IPS DF 6.9 (cell line): Measurements from ENCODE around the gene CACNA2D2.

Source experiments
- DNase-seq: peaks from one replicate; pipeline ENCODE4 v3.0.0-alpha.2; 2013; ENCODE audit warnings: low read depth, low spot score
- H3K27ac ChIP-seq: one replicate; pipeline ENCODE4 v1.5.1; 2013; ENCODE audit warnings: low read length, control low read depth
- H3K27me3 ChIP-seq: 2 replicates; pipeline ENCODE4 v1.6.1; 2013; ENCODE audit warnings: mild to moderate bottlenecking, low read length; ENCODE audit not compliant: control insufficient read depth, insufficient read depth
- H3K36me3 ChIP-seq: 2 replicates; pipeline ENCODE4 v1.6.1; 2013; ENCODE audit warnings: low read length; ENCODE audit not compliant: control insufficient read depth, insufficient read depth
- H3K4me1 ChIP-seq: 2 replicates; pipeline ENCODE4 v1.6.1; 2013; ENCODE audit warnings: low read length; ENCODE audit not compliant: control insufficient read depth, insufficient read depth
- H3K4me3 ChIP-seq: 2 replicates; pipeline ENCODE4 v1.5.1; 2013; ENCODE audit warnings: mild to moderate bottlenecking, low read length
- H3K9me3 ChIP-seq: 2 replicates; pipeline ENCODE4 v1.6.1; 2013; ENCODE audit warnings: low read length, inconsistent platforms; ENCODE audit not compliant: control insufficient read depth, insufficient read depth
- WGBS: extraction: QIAGEN DNeasy Blood & Tissue Kit; methylation state at CpG from one replicate; pipeline ENCODE4 v1.1.7; 2013; ENCODE audit warnings: mixed read lengths, missing lambda C conversion rate; ENCODE audit not compliant: insufficient read length, insufficient coverage; 5-methylcytosine and 5-hydroxymethylcytosine counted together

The CACNA2D2 gene

GRCh38 chr3:50503504-50504342 is at the start of gene CACNA2D2:
TSS of gene CACNA2D2 (minus strand) at chr3:50503634. CDS start at chr3:50503423, 211 bp downstream.
- no peak for DNase-seq
- no peaks in the 10 kb centered on the region for H3K9me3 ChIP-seq
- WGBS: no CpG with 5 or more reads among the region's 71 CpGs
- no peaks in the 10 kb centered on the region for H3K36me3 ChIP-seq
- H3K27ac ChIP-seq: no peak within 1 kb of the TSS
- peaks cover 5% of the 10 kb centered on the region for H3K4me1 ChIP-seq
- peak within 1 kb of the TSS; percentile 67; the same call in 1 of the 2 replicates for H3K4me3 ChIP-seq
- peaks cover 15% of the 10 kb centered on the region for H3K27me3 ChIP-seq

GRCh38 chr3:50552598-50552997 is 49.2 kb upstream of the CACNA2D2 start:
- no peak for DNase-seq
- no CpG with 5 or more reads among the region's 9 CpGs for WGBS
- H3K4me3 ChIP-seq: no peak overlapping the region
- H3K36me3 ChIP-seq: no peaks in the 10 kb centered on the region
- H3K9me3 ChIP-seq: no peaks in the 10 kb centered on the region
- no peaks in the 10 kb centered on the region for H3K27me3 ChIP-seq
- H3K27ac ChIP-seq: no peak overlapping the region
- peaks cover 2% of the 10 kb centered on the region; the same call in 1 of the 2 replicates for H3K4me1 ChIP-seq

GRCh38 chr3:50551681-50552435 is 48.4 kb upstream of the CACNA2D2 start:
- no CpG with 5 or more reads among the region's 7 CpGs for WGBS
- no peaks in the 10 kb centered on the region for H3K9me3 ChIP-seq
- DNase-seq: no peak

GRCh38 chr3:50551054-50551659 is 47.7 kb upstream of the CACNA2D2 start:
- peaks cover 2% of the 10 kb centered on the region; the same call in 1 of the 2 replicates for H3K4me1 ChIP-seq
- H3K27ac ChIP-seq: no peak overlapping the region
- no peaks in the 10 kb centered on the region for H3K27me3 ChIP-seq
- no peaks in the 10 kb centered on the region for H3K9me3 ChIP-seq
- WGBS: no CpG with 5 or more reads among the region's 9 CpGs
- H3K4me3 ChIP-seq: no peak overlapping the region
- H3K36me3 ChIP-seq: no peaks in the 10 kb centered on the region
- DNase-seq: no peak

More at GRCh38 chr3:50551681-50552435, 48.4 kb upstream of the CACNA2D2 start:
- Histone ChIP-seq H3K27ac (no peak overlapping the region), H3K36me3 (no peaks in the 10 kb centered on the region), H3K4me1 (peaks cover 2% of the 10 kb centered on the region; the same call in 1 of the 2 replicates), H3K4me3 (no peak overlapping the region), H3K27me3 (no peaks in the 10 kb centered on the region)

- H3K4me3 ChIP-seq: no peak overlapping the region
- no peaks in the 10 kb centered on the region for H3K27me3 ChIP-seq
- peaks cover 7% of the 10 kb centered on the region for H3K4me1 ChIP-seq
- no peak overlapping the region for H3K27ac ChIP-seq
- no CpG with 5 or more reads among the region's 13 CpGs for WGBS
- H3K9me3 ChIP-seq: no peaks in the 10 kb centered on the region
- DNase-seq: no peak
- no peaks in the 10 kb centered on the region for H3K36me3 ChIP-seq
Measured at GRCh38 chr3:50550079-50550736, 46.8 kb upstream of the CACNA2D2 start.

- Histone ChIP-seq H3K27me3 (no peaks in the 10 kb centered on the region), H3K9me3 (no peaks in the 10 kb centered on the region), H3K27ac (no peak overlapping the region), H3K4me3 (no peak overlapping the region), H3K36me3 (no peaks in the 10 kb centered on the region), H3K4me1 (peaks cover 7% of the 10 kb centered on the region)
- WGBS: no CpG with 5 or more reads among the region's 3 CpGs
- no peak for DNase-seq
Measured at GRCh38 chr3:50549226-50549625, 45.8 kb upstream of the CACNA2D2 start.

GRCh38 chr3:50545781-50546180 is 42.3 kb upstream of the CACNA2D2 start:
- Histone ChIP-seq H3K9me3 (no peaks in the 10 kb centered on the region), H3K4me3 (no peak overlapping the region), H3K27ac (no peak overlapping the region), H3K27me3 (no peaks in the 10 kb centered on the region), H3K4me1 (peaks cover 7% of the 10 kb centered on the region), H3K36me3 (no peaks in the 10 kb centered on the region)
- DNase-seq: no peak
- WGBS: no CpG with 5 or more reads among the region's 1 CpG

- H3K4me3 ChIP-seq: no peak overlapping the region
- peaks cover 6% of the 10 kb centered on the region for H3K4me1 ChIP-seq
- no peak overlapping the region for H3K27ac ChIP-seq
- H3K36me3 ChIP-seq: no peaks in the 10 kb centered on the region
- no peaks in the 10 kb centered on the region for H3K27me3 ChIP-seq
- H3K9me3 ChIP-seq: no peaks in the 10 kb centered on the region
- WGBS: no CpG with 5 or more reads among the region's 2 CpGs
- DNase-seq: peak; percentile 84
Measured at GRCh38 chr3:50542177-50543034, 39.0 kb upstream of the CACNA2D2 start.

GRCh38 chr3:50539356-50540286 is 36.2 kb upstream of the CACNA2D2 start:
- Histone ChIP-seq H3K4me3 (no peak overlapping the region), H3K36me3 (no peaks in the 10 kb centered on the region), H3K27ac (no peak overlapping the region), H3K9me3 (no peaks in the 10 kb centered on the region), H3K27me3 (no peaks in the 10 kb centered on the region), H3K4me1 (no peaks in the 10 kb centered on the region; the same call in 1 of the 2 replicates)
- WGBS: no CpG with 5 or more reads among the region's 18 CpGs
- DNase-seq: no peak
